RWPE2 (cell line): ENCODE measurements around the gene FAM53B.
A peak's percentile ranks its signal among the peaks of the same experiment; 100 is the strongest.

Source experiments
- ATAC-seq: fragments of 200-7000 bp; cut with Tn5 transposase; 3 replicates; pipeline ENCODE4 v1.9.1; 2021; ENCODE audit warnings: low read depth
- DNase-seq: peaks from one replicate; pipeline ENCODE4 v3.0.0-alpha.2; 2020; ENCODE audit warnings: low spot score
- H3K27ac ChIP-seq: fragments of 450-650 bp; 2 replicates; pipeline ENCODE4 v1.5.1; 2017; ENCODE audit warnings: mild to moderate bottlenecking; ENCODE audit not compliant: poor library complexity, severe bottlenecking
- H3K27me3 ChIP-seq: fragments of 250-450 bp; sonication (Bioruptor Pico); 2 replicates; pipeline ENCODE4 v1.5.1; 2021; ENCODE audit warnings: mild to moderate bottlenecking, moderate library complexity; ENCODE audit not compliant: insufficient read depth, poor library complexity, severe bottlenecking
- H3K36me3 ChIP-seq: fragments of 250-450 bp; sonication (Bioruptor Pico); 2 replicates; pipeline ENCODE4 v1.5.1; 2020; ENCODE audit warnings: low read depth, mild to moderate bottlenecking, moderate library complexity
- H3K4me1 ChIP-seq: fragments of 250-450 bp; sonication (Bioruptor Pico); 2 replicates; pipeline ENCODE4 v1.5.1; 2021; ENCODE audit warnings: mild to moderate bottlenecking, moderate library complexity; ENCODE audit not compliant: insufficient read depth, poor library complexity, severe bottlenecking
- H3K4me3 ChIP-seq: fragments of 250-450 bp; sonication (Bioruptor Pico); 2 replicates; pipeline ENCODE4 v1.5.1; 2021; ENCODE audit warnings: mild to moderate bottlenecking, moderate library complexity; ENCODE audit not compliant: severe bottlenecking
- H3K9me3 ChIP-seq: fragments of 250-450 bp; sonication (Bioruptor Pico); 2 replicates; pipeline ENCODE4 v1.5.1; 2021; ENCODE audit warnings: mild to moderate bottlenecking, moderate library complexity; ENCODE audit not compliant: severe bottlenecking
- CTCF ChIP-seq: fragments of 450-650 bp; IDR thresholded peaks from one replicate; pipeline ENCODE4 v1.5.1; 2017; ENCODE audit warnings: mild to moderate bottlenecking, moderate library complexity; ENCODE audit not compliant: poor library complexity, severe bottlenecking

FAM53B gene

GRCh38 chr10:124646483-124647352 lies 97.5 kb downstream of the FAM53B start:
- no peak for TF ChIP-seq CTCF
- H3K9me3 ChIP-seq, result no peaks in the 10 kb centered on the region
- H3K4me3 ChIP-seq, result no peak overlapping the region
- H3K27ac ChIP-seq, result peak overlapping the region; percentile 52
- ATAC-seq (peak; percentile 38), DNase-seq (no peak)
- no peaks in the 10 kb centered on the region for H3K36me3 ChIP-seq
- peaks cover 35% of the 10 kb centered on the region for H3K4me1 ChIP-seq
- no peaks in the 10 kb centered on the region for H3K27me3 ChIP-seq

GRCh38 chr10:124645467-124646095 lies 98.6 kb downstream of the FAM53B start:
- TF ChIP-seq CTCF, result no peak
- DNase-seq (no peak), ATAC-seq (no peak)
- no peak overlapping the region for H3K4me3 ChIP-seq
- H3K4me1 ChIP-seq, result peaks cover 41% of the 10 kb centered on the region
- H3K27me3 ChIP-seq, result no peaks in the 10 kb centered on the region
- H3K36me3 ChIP-seq, result no peaks in the 10 kb centered on the region
- no peaks in the 10 kb centered on the region for H3K9me3 ChIP-seq
- no peak overlapping the region for H3K27ac ChIP-seq

- Histone ChIP-seq H3K4me1 (peaks cover 41% of the 10 kb centered on the region), H3K27me3 (no peaks in the 10 kb centered on the region), H3K4me3 (no peak overlapping the region), H3K9me3 (no peaks in the 10 kb centered on the region), H3K27ac (no peak overlapping the region), H3K36me3 (no peaks in the 10 kb centered on the region)
- DNase-seq, result no peak
- no peak for TF ChIP-seq CTCF
- no peak for ATAC-seq
Observed at GRCh38 chr10:124644771-124645415, 99.3 kb downstream of the FAM53B start.

GRCh38 chr10:124644236-124644635 lies 99.9 kb downstream of the FAM53B start:
- Histone ChIP-seq H3K27me3 (no peaks in the 10 kb centered on the region), H3K36me3 (no peaks in the 10 kb centered on the region), H3K27ac (no peak overlapping the region), H3K4me1 (peaks cover 36% of the 10 kb centered on the region), H3K9me3 (no peaks in the 10 kb centered on the region), H3K4me3 (no peak overlapping the region)
- DNase-seq (no peak), ATAC-seq (no peak)
- no peak for TF ChIP-seq CTCF
